HFFc6 (cell line): Measurements from ENCODE around the gene COL1A2. TPM values are rescaled to one million over a fixed set of nuclear protein-coding genes. Genes with fewer than 3 reads are reported as not detected.

Experiments used
- DNase-seq: peaks from one replicate; pipeline ENCODE4 v3.0.0-alpha.2; 2018
- H3K27ac Mint-ChIP-seq: 2 replicates; pipeline ENCODE4 v1.8.0; 2020; ENCODE audit warnings: mild to moderate bottlenecking, mixed read lengths
- H3K27me3 Mint-ChIP-seq: 2 replicates; pipeline ENCODE4 v1.8.0; 2021; ENCODE audit warnings: mild to moderate bottlenecking, moderate library complexity, mixed read lengths; ENCODE audit not compliant: insufficient read depth
- H3K36me3 Mint-ChIP-seq: 2 replicates; pipeline ENCODE4 v1.8.0; 2021; ENCODE audit warnings: low read depth, mixed read lengths
- H3K4me1 Mint-ChIP-seq: 2 replicates; pipeline ENCODE4 v1.8.0; 2020; ENCODE audit warnings: low read depth, mixed read lengths
- H3K4me3 Mint-ChIP-seq: 2 replicates; pipeline ENCODE4 v1.8.0; 2020; ENCODE audit warnings: mild to moderate bottlenecking, moderate library complexity, mixed read lengths
- H3K9me3 Mint-ChIP-seq: 2 replicates; pipeline ENCODE4 v1.8.0; 2020; ENCODE audit warnings: mild to moderate bottlenecking, mixed read lengths
- CTCF ChIP-seq: fragments of 200-600 bp; sonication (generic); IDR thresholded peaks from 2 replicates; pipeline ENCODE4 v1.5.0; 2021; ENCODE audit warnings: antibody characterized with exemption, mild to moderate bottlenecking
- total RNA-seq, 6 experiments: library from RNA; stranded (reverse); fragmentation: NEBNext Ultra II Directional; extraction: Animal tissue kit (Norgen Biotek cat#: 25700); gene quantifications; 2 replicates in 1 of 6; 3 replicates in 5 of 6; pipeline ENCODE4 v1.2.3, GENCODE V29; 2021

Gene COL1A2
- total RNA-seq, 6 experiments from 2014 or later: 3,728 to 6,317 (median 3,918) TPM

GRCh38 chr7:94423863-94424735 lies 29.4 kb downstream of the COL1A2 start:
- H3K9me3 Mint-ChIP-seq: peaks cover 59% of the 10 kb centered on the region
- H3K27me3 Mint-ChIP-seq: peaks cover 88% of the 10 kb centered on the region
- peaks cover 95% of the 10 kb centered on the region for H3K4me1 Mint-ChIP-seq
- TF ChIP-seq CTCF: no peak
- DNase-seq: peak; percentile 93
- peak overlapping the region; percentile 77 for H3K4me3 Mint-ChIP-seq
- H3K27ac Mint-ChIP-seq: peak overlapping the region; percentile 89
- H3K36me3 Mint-ChIP-seq: peaks cover 99% of the 10 kb centered on the region

- Mint-ChIP-seq H3K27me3 (peaks cover 89% of the 10 kb centered on the region), H3K27ac (peak overlapping the region; percentile 89), H3K4me1 (peaks cover 92% of the 10 kb centered on the region), H3K36me3 (peaks cover 98% of the 10 kb centered on the region), H3K4me3 (peak overlapping the region; percentile 77), H3K9me3 (peaks cover 58% of the 10 kb centered on the region)
- no peak for DNase-seq
- TF ChIP-seq CTCF: no peak
Observed at GRCh38 chr7:94425546-94425945, 30.9 kb downstream of the COL1A2 start.

DNA sequence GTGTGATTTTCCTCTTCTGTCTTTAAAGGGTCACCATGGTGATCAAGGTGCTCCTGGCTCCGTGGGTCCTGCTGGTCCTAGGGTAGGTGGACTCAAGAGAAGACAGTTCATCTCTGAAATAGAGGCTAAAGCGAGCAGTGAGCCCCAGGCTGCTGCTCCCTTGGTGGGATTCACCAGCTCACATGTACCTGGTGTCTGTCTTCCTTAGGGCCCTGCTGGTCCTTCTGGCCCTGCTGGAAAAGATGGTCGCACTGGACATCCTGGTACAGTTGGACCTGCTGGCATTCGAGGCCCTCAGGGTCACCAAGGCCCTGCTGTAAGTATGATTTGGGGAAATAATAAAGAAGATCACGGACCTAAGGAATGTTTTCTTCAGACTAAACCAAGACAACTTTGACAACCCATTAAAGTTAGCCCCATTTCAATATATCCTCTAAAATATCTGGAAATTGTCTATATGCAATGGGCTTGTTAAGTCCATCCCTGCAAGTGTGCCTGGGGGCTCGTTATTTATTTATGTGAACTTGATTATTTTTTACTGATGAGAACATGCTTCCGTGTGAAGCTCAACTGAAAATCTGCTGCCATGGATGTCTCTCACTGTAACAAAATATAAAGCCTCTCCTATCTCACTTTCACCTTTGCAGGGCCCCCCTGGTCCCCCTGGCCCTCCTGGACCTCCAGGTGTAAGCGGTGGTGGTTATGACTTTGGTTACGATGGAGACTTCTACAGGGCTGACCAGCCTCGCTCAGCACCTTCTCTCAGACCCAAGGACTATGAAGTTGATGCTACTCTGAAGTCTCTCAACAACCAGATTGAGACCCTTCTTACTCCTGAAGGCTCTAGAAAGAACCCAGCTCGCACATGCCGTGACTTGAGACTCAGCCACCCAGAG lies 32.5 kb downstream of the COL1A2 start:
- Mint-ChIP-seq H3K36me3 (peaks cover 87% of the 10 kb centered on the region), H3K27me3 (peaks cover 91% of the 10 kb centered on the region), H3K9me3 (peaks cover 63% of the 10 kb centered on the region), H3K27ac (peak overlapping the region; percentile 89), H3K4me3 (peak overlapping the region; percentile 77; the same call in 1 of the 2 replicates), H3K4me1 (peaks cover 81% of the 10 kb centered on the region)
- TF ChIP-seq CTCF: no peak
- no peak for DNase-seq

GRCh38 chr7:94429153-94429552 lies 34.5 kb downstream of the COL1A2 start:
- DNase-seq: no peak
- Mint-ChIP-seq H3K9me3 (peaks cover 59% of the 10 kb centered on the region), H3K36me3 (peaks cover 69% of the 10 kb centered on the region), H3K27me3 (peaks cover 91% of the 10 kb centered on the region), H3K4me1 (peaks cover 73% of the 10 kb centered on the region), H3K4me3 (peak overlapping the region; percentile 38; the same call in 1 of the 2 replicates), H3K27ac (peak overlapping the region; percentile 89)
- TF ChIP-seq CTCF: no peak

DNA sequence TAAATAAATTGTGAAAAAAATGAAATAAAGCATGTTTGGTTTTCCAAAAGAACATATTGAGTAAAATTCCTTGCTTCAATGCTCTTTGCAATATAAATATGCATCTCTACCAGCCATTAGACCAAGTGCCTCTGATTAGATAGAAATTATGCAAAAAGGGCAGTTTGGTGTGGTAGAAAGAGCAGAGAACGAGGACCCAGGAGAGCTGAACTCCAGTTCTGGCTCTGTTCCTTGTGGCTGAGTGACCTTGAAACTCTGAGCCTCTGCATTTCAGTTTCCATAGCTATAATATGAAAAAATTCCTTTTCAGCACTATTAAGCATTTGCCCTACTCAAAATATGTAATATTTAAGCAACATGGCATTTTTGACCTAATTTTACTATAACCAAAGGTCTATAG lies 36.5 kb downstream of the COL1A2 start:
- TF ChIP-seq CTCF: no peak
- Mint-ChIP-seq H3K27me3 (peaks cover 71% of the 10 kb centered on the region), H3K9me3 (peaks cover 39% of the 10 kb centered on the region), H3K36me3 (peaks cover 49% of the 10 kb centered on the region), H3K4me3 (peak overlapping the region; percentile 52; the same call in 1 of the 2 replicates), H3K27ac (peak overlapping the region; percentile 64), H3K4me1 (peaks cover 66% of the 10 kb centered on the region)
- no peak for DNase-seq
